Skeletal muscle tissue (tissue), 4 donors: Measurements from ENCODE around the gene PPARD. TPM values are rescaled to one million over a fixed set of nuclear protein-coding genes. Genes with fewer than 3 reads are reported as not detected.

Experiments
- H3K27ac ChIP-seq: one replicate; pipeline ENCODE4 v1.7.0; 2013; ENCODE audit warnings: mild to moderate bottlenecking, low read depth, low read length, inconsistent platforms
- H3K27me3 ChIP-seq, 3 donors: one replicate each; pipeline ENCODE4 v1.7.0; 2013; ENCODE audit warnings: low read length in 3 of 3; ENCODE audit not compliant: control insufficient read depth in 3 of 3, insufficient read depth in 3 of 3
- H3K36me3 ChIP-seq, 3 donors: one replicate each; pipeline ENCODE4 v1.7.0; 2013; ENCODE audit warnings: low read length in 3 of 3; ENCODE audit not compliant: control insufficient read depth in 3 of 3, insufficient read depth in 3 of 3
- H3K4me1 ChIP-seq, 3 donors: one replicate each; pipeline ENCODE4 v1.7.0; 2013; ENCODE audit warnings: low read length in 3 of 3, mild to moderate bottlenecking in 3 of 3; ENCODE audit not compliant: control insufficient read depth in 3 of 3, insufficient read depth in 3 of 3
- H3K4me3 ChIP-seq, 3 donors: one replicate each; pipeline ENCODE4 v1.7.0; 2013; ENCODE audit warnings: low read length in 3 of 3
- H3K9ac ChIP-seq, 3 donors: one replicate each; pipeline ENCODE4 v1.7.0; 2013; ENCODE audit warnings: low read length in 3 of 3, mild to moderate bottlenecking in 3 of 3, moderate library complexity in 2 of 3, low read depth in 1 of 3
- H3K9me3 ChIP-seq, 3 donors: one replicate each; pipeline ENCODE4 v1.7.0; 2013; ENCODE audit warnings: low read length in 3 of 3; ENCODE audit not compliant: control insufficient read depth in 3 of 3
- total RNA-seq: library from RNA; depleted of rRNA; stranded (reverse); fragments of >200 nt; gene quantifications from one replicate; pipeline ENCODE4 v1.2.3, GENCODE V29; 2014
- donor health status: Osteomylitis.

PPARD gene
- total RNA-seq, 1 donor from 2014 or later: 2.6 TPM

- Histone ChIP-seq H3K4me1 (peaks cover 48 to 73% (median 64%) of the 10 kb centered on the region in 3 donors), H3K9me3 (no peaks in the 10 kb centered on the region), H3K27ac (no peak overlapping the region), H3K4me3 (no peak overlapping the region), H3K27me3 (no peaks in the 10 kb centered on the region), H3K36me3 (no peaks in the 10 kb centered on the region), H3K9ac (no peak overlapping the region)
These were observed 23.3 kb downstream of the PPARD start for GRCh38 chr6:35365594-35366203.

- H3K9ac ChIP-seq: no peak overlapping the region
- H3K4me3 ChIP-seq: no peak overlapping the region
- no peak overlapping the region for H3K27ac ChIP-seq
- no peaks in the 10 kb centered on the region for H3K27me3 ChIP-seq
- H3K9me3 ChIP-seq: no peaks in the 10 kb centered on the region
- H3K36me3 ChIP-seq: no peaks in the 10 kb centered on the region
- H3K4me1 ChIP-seq: peaks cover 48 to 73% (median 64%) of the 10 kb centered on the region in 3 donors
These were observed 23.8 kb downstream of the PPARD start for GRCh38 chr6:35366204-35366596.

GRCh38 chr6:35367646-35368037, 25.3 kb downstream of the PPARD start:
- Histone ChIP-seq H3K4me1 (peaks cover 40 to 72% (median 57%) of the 10 kb centered on the region in 3 donors), H3K4me3 (no peak overlapping the region), H3K27ac (peak overlapping the region; percentile 14), H3K27me3 (no peaks in the 10 kb centered on the region), H3K9me3 (no peaks in the 10 kb centered on the region), H3K9ac (no peak overlapping the region), H3K36me3 (no peaks in the 10 kb centered on the region)

GRCh38 chr6:35368038-35368887, 25.9 kb downstream of the PPARD start:
- H3K9ac ChIP-seq: no peak overlapping the region

GRCh38 chr6:35370124-35370741, 27.9 kb downstream of the PPARD start:
- Histone ChIP-seq H3K9me3 (no peaks in the 10 kb centered on the region), H3K4me3 (peak overlapping the region; percentile 35 to 56 (median 51)), H3K27me3 (no peaks in the 10 kb centered on the region), H3K36me3 (peaks cover 0 to 3% (median 0%) of the 10 kb centered on the region in 3 donors), H3K4me1 (peaks cover 29 to 62% (median 47%) of the 10 kb centered on the region in 3 donors), H3K27ac (peak overlapping the region; percentile 90), H3K9ac (peak overlapping the region; percentile 68 to 74 (median 71))

More at GRCh38 chr6:35368038-35368887, 25.9 kb downstream of the PPARD start:
- H3K36me3 ChIP-seq: peaks cover 0 to 3% (median 0%) of the 10 kb centered on the region in 3 donors
- H3K4me1 ChIP-seq: peaks cover 34 to 66% (median 51%) of the 10 kb centered on the region in 3 donors
- no peaks in the 10 kb centered on the region for H3K27me3 ChIP-seq
- no peaks in the 10 kb centered on the region for H3K9me3 ChIP-seq
- peak overlapping the region; percentile 14 for H3K27ac ChIP-seq
- H3K4me3 ChIP-seq: no peak overlapping the region

GRCh38 chr6:35370785-35371493, 28.6 kb downstream of the PPARD start:
- peak overlapping the region; percentile 34 to 63 (median 62) for H3K9ac ChIP-seq
- H3K36me3 ChIP-seq: peaks cover 0 to 3% (median 0%) of the 10 kb centered on the region in 3 donors
- H3K4me1 ChIP-seq: peaks cover 29 to 56% (median 42%) of the 10 kb centered on the region in 3 donors
- peak overlapping the region in 2 of 3 donors; percentile 12 to 22 for H3K4me3 ChIP-seq
- peak overlapping the region; percentile 90 for H3K27ac ChIP-seq
- H3K9me3 ChIP-seq: no peaks in the 10 kb centered on the region
- H3K27me3 ChIP-seq: no peaks in the 10 kb centered on the region

- peak overlapping the region in 1 of 3 donors; percentile 1 for H3K9ac ChIP-seq
- peak overlapping the region; percentile 90 for H3K27ac ChIP-seq
- H3K4me3 ChIP-seq: no peak overlapping the region
- H3K36me3 ChIP-seq: peaks cover 0 to 3% (median 0%) of the 10 kb centered on the region in 3 donors
- peaks cover 29 to 53% (median 42%) of the 10 kb centered on the region in 3 donors for H3K4me1 ChIP-seq
- no peaks in the 10 kb centered on the region for H3K27me3 ChIP-seq
- H3K9me3 ChIP-seq: no peaks in the 10 kb centered on the region
These were observed 29.3 kb downstream of the PPARD start for GRCh38 chr6:35371494-35372262.

- Histone ChIP-seq H3K27me3 (no peaks in the 10 kb centered on the region), H3K27ac (no peak overlapping the region), H3K9me3 (no peaks in the 10 kb centered on the region), H3K4me3 (no peak overlapping the region), H3K9ac (no peak overlapping the region), H3K36me3 (peaks cover 0 to 3% (median 0%) of the 10 kb centered on the region in 3 donors), H3K4me1 (peaks cover 29 to 43% (median 35%) of the 10 kb centered on the region in 3 donors)
These were observed 30.3 kb downstream of the PPARD start for GRCh38 chr6:35372633-35373032.

GRCh38 chr6:35376281-35376680, 33.9 kb downstream of the PPARD start:
- peaks cover 0 to 3% (median 2%) of the 10 kb centered on the region in 3 donors for H3K36me3 ChIP-seq
- H3K4me3 ChIP-seq: no peak overlapping the region
- H3K4me1 ChIP-seq: peaks cover 2 to 14% (median 6%) of the 10 kb centered on the region in 3 donors
- H3K9ac ChIP-seq: no peak overlapping the region
- no peak overlapping the region for H3K27ac ChIP-seq
- H3K27me3 ChIP-seq: no peaks in the 10 kb centered on the region
- H3K9me3 ChIP-seq: no peaks in the 10 kb centered on the region
